ENCODE data around the gene DLG2.

DLG2 gene

DNA sequence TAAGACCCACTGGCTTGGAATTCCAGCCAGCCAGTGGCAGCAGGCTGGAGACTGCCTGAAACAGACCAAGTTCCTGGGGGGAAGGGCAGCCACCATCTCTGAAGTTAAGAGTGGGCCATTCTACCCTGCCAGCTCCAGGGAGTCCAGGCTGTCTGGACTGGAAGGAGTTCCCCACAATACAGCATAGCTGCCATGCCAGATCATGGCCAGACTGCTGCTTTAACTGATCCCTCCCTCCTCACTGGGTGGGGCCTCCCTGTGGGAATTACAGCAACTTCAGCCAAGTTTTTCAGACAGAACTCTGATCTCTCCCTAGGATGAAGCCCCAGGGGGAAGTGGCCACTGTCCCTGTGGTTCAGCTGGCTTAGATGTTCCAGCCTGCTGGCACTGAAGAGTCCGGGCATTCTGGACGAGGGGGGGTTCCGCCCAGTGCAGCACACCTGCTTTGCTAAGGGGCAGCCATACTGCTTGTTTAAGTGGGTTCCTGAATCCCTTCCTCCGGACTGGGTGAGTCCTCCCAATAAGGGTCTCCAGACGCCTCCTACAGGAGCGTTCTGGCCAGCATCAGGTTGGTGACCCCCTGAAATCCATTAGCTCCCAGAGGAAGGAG, 455.4 kb downstream of the DLG2 start:
- DNase-seq (ENCODE audit: low read depth): no peak
- TF ChIP-seq, protein P1, sequence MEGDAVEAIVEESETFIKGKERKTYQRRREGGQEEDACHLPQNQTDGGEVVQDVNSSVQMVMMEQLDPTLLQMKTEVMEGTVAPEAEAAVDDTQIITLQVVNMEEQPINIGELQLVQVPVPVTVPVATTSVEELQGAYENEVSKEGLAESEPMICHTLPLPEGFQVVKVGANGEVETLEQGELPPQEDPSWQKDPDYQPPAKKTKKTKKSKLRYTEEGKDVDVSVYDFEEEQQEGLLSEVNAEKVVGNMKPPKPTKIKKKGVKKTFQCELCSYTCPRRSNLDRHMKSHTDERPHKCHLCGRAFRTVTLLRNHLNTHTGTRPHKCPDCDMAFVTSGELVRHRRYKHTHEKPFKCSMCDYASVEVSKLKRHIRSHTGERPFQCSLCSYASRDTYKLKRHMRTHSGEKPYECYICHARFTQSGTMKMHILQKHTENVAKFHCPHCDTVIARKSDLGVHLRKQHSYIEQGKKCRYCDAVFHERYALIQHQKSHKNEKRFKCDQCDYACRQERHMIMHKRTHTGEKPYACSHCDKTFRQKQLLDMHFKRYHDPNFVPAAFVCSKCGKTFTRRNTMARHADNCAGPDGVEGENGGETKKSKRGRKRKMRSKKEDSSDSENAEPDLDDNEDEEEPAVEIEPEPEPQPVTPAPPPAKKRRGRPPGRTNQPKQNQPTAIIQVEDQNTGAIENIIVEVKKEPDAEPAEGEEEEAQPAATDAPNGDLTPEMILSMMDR (IDR thresholded peaks at IDR 0.05; ENCODE audit: control insufficient read depth, extremely low read depth, insufficient read depth): no peak
- H3K4me3 ChIP-seq (ENCODE audit: low read depth, low read length): no peak overlapping the region

DNA sequence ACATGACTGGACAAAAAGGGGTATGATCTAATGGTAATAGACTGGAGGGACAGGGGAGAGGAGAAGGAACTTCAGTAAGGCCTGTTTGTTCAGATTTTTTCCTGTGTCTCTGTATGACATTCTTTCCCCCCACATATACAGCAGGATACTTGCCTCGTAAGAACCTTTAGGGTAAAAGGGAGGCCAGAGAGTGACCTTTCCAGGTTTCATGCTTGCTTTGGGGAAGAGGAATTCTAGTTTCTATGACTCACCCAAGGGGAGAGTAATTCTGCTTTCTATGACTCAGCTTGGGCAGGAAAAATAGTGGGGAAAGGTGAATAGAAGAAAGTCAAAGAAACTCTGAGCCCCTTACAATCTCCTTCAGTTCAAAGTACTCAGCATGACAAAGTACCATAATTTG, 457.0 kb downstream of the DLG2 start:
- TF ChIP-seq, protein P1 (IDR thresholded peaks at IDR 0.05; ENCODE audit: control insufficient read depth, extremely low read depth, insufficient read depth): no peak
- H3K4me3 ChIP-seq (ENCODE audit: low read depth, low read length): no peak overlapping the region
- no peak for DNase-seq (ENCODE audit: low read depth)

DNA sequence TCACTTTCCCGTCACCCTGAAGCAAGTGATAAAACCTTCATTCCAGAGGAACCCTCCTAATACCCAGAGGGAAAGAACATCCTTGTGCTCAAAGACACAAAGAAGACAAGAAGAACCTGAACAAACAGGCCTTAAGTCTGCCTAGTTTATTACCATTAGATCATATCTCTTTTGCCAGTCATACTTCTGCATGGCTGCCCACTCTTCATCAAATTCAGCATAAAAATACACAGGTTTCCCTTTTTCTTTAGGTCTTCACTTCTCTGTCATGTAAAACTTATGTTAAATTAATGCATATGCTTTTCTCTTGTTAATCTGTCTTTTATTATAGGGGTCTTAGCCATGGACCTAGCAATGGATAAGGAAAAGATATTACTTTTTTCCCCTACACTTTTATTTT, 459.7 kb downstream of the DLG2 start:
- no peak overlapping the region for H3K4me3 ChIP-seq (ENCODE audit: low read depth, low read length)
- TF ChIP-seq, protein P1 (IDR thresholded peaks at IDR 0.05; ENCODE audit: control insufficient read depth, extremely low read depth, insufficient read depth): no peak
- DNase-seq (ENCODE audit: low read depth): no peak

DNA sequence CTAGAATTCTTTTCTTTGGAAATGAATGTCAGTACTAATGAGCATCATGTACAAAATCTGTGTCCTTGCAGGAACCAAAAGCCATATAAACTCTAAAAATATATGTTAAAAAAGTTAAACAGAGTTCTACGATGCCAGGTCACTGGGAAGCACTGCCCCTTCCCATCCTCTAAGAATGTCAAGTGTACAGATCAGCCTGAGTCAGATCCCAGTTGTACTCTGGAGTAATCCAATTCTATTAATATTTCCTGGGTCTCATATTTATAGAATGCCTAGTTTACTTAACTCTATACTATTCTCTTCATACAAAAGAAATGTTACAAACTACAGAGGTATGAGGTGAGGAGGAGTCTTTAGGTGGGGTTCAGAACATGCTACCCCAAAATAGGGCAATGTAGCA, 460.1 kb downstream of the DLG2 start:
- H3K4me3 ChIP-seq (ENCODE audit: low read depth, low read length): no peak overlapping the region
- no peak for DNase-seq (ENCODE audit: low read depth)
- TF ChIP-seq, protein P1 (IDR thresholded peaks at IDR 0.05; ENCODE audit: control insufficient read depth, extremely low read depth, insufficient read depth): no peak

DNA sequence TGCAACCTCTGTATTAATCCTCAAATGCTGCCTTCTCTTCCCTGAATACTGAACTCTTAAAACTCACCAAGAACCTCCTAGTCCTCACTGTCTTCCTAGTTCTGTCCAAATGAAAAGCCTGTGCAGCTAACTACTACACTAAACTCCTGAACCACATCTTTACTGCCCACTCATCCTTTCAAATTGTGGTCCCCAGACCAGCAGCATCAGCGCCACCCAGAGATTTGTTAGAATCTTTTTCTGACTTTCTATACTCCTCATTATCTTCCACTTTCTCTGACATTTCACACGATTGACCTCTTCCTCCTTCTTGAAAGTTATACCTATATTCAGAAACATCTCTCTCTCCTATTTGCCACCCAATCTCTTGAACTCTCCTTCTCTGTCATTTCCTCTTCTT, 461.3 kb downstream of the DLG2 start:
- no peak overlapping the region for H3K4me3 ChIP-seq (ENCODE audit: low read depth, low read length)
- TF ChIP-seq, protein P1 (IDR thresholded peaks at IDR 0.05; ENCODE audit: control insufficient read depth, extremely low read depth, insufficient read depth): no peak
- DNase-seq (ENCODE audit: low read depth): no peak

DNA sequence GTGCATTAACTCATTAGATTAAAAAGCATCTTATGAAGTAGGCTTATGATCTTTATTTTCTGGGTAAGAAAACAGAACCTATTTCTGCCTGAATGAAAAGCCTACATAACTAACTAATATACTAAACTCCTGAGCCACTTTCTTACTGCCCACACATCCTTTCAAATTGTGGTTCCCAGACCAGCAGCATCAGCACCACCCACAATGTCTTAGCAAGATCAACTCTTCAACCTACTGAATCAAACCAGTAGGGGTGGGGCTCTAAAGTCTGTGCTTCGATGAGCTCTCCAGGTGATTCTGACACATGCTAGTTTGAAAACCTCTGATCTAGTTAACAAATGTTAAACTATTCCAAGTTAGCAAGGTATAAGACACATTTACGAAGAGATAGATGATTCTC, 462.4 kb downstream of the DLG2 start:
- DNase-seq (ENCODE audit: low read depth): no peak
- TF ChIP-seq, protein P1 (IDR thresholded peaks at IDR 0.05; ENCODE audit: control insufficient read depth, extremely low read depth, insufficient read depth): no peak

DNA sequence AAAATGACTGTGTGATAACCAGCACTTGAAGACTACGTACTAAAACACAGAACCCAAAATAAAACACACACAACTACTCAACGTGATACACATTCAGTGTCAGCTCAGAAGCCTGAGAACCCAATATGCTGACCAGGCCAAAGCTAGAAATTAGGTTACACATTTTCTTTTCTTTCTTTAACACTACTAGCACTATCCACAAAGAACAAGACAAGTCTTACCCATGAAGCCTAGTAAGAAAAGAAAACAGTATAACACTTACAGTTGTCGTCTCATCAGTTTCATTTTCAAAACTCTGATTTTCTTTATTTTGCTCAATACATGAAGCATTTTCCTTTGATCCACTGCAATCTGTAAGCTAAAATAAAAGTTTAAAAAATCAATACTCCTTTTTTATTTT, 472.9 kb downstream of the DLG2 start:
- H3K4me3 ChIP-seq (ENCODE audit: low read depth, low read length): no peak overlapping the region
- TF ChIP-seq, protein P1 (IDR thresholded peaks at IDR 0.05; ENCODE audit: control insufficient read depth, extremely low read depth, insufficient read depth): no peak
- DNase-seq (ENCODE audit: low read depth): no peak

More for the DNA sequence above, 462.4 kb downstream of the DLG2 start:
- no peak overlapping the region for H3K4me3 ChIP-seq (ENCODE audit: low read depth, low read length)
